Mucosa of descending colon (tissue), 3 donors: ENCODE data around the gene MMP10. TPM values are rescaled to one million over a fixed set of nuclear protein-coding genes. Genes with fewer than 3 reads are reported as not detected.

ENCODE experiments used
- ATAC-seq: fragments of 200-7000 bp; cut with Tn5 transposase; one replicate; pipeline ENCODE4 v1.9.1; 2020; ENCODE audit warnings: mild to moderate bottlenecking, moderate library complexity
- DNase-seq, 3 donors: peaks; one replicate each; pipeline ENCODE4 v3.0.0-alpha.2; 2020
- H3K36me3 ChIP-seq: fragments of 200-600 bp; one replicate; pipeline ENCODE4 v1.8.0; 2021; ENCODE audit warnings: low read depth, mild to moderate bottlenecking
- H3K4me1 ChIP-seq: fragments of 200-600 bp; one replicate; pipeline ENCODE4 v1.8.0; 2021; ENCODE audit warnings: low read depth, mild to moderate bottlenecking
- H3K4me3 ChIP-seq: fragments of 200-600 bp; one replicate; pipeline ENCODE4 v1.8.0; 2021; ENCODE audit warnings: mild to moderate bottlenecking
- H3K9me3 ChIP-seq: fragments of 200-600 bp; one replicate; pipeline ENCODE4 v1.8.0; 2021; ENCODE audit warnings: mild to moderate bottlenecking
- CTCF ChIP-seq: fragments of 200-600 bp; IDR thresholded peaks from one replicate; pipeline ENCODE4 v1.8.0; 2022; ENCODE audit warnings: antibody characterized with exemption, mild to moderate bottlenecking
- intact Hi-C, 2 donors: fragments of 100-400 bp; cut with DNase I in 1 of 2; cut with micrococcal nuclease in 1 of 2; formaldehyde crosslinking; loops; one replicate each; pipeline versions ENCODE4 v1.11.0 to v1.11.1; 2022; cut with DNase I, micrococcal nuclease
- total RNA-seq, 3 donors: library from RNA; stranded (reverse); fragmentation: NEBNext Ultra II Directional in 2 of 3; extraction: Animal tissue kit (Norgen Biotek cat#: 25700) in 2 of 3; gene quantifications; one replicate each; pipeline versions ENCODE4 v1.2.1 to v1.2.4, GENCODE V29; 2021 to 2023
- donor health status: DM: no; HTN: no; CAD: no; lungs with moderate emphysema.
- donor health status: DM: no; HTN: no; CAD: no.
- donor health status: DM: no; HTN: yes; CAD: no.

MMP10 gene
- total RNA-seq, 3 donors from 2014 or later: 0.16 TPM; not detected in 2

- Histone ChIP-seq H3K4me1 (no peaks in the 10 kb centered on the region), H3K4me3 (no peak overlapping the region), H3K36me3 (no peaks in the 10 kb centered on the region), H3K9me3 (no peaks in the 10 kb centered on the region)
- no peak for DNase-seq
- intact Hi-C loops: no loop called here
- ATAC-seq: no peak
- no peak for TF ChIP-seq CTCF
Observed at GRCh38 chr11:102783016-102783415, 2.6 kb upstream of the MMP10 start.

GRCh38 chr11:102781676-102782075 is 1.2 kb upstream of the MMP10 start:
- Histone ChIP-seq H3K9me3 (no peaks in the 10 kb centered on the region), H3K4me1 (no peaks in the 10 kb centered on the region), H3K36me3 (no peaks in the 10 kb centered on the region), H3K4me3 (no peak overlapping the region)
- no peak for DNase-seq
- no peak for ATAC-seq
- intact Hi-C loops: no loop called here
- TF ChIP-seq CTCF: no peak

- peak; percentile 55 for ATAC-seq
- no peak for TF ChIP-seq CTCF
Observed at GRCh38 chr11:102776454-102776853, 4.0 kb downstream of the MMP10 start.

GRCh38 chr11:102773386-102773785 is 7.0 kb downstream of the MMP10 start:
- no peaks in the 10 kb centered on the region for H3K4me1 ChIP-seq
- H3K4me3 ChIP-seq: no peak overlapping the region
- intact Hi-C loops: no loop called here
- no peak for TF ChIP-seq CTCF
- DNase-seq: no peak
- H3K9me3 ChIP-seq: no peaks in the 10 kb centered on the region
- ATAC-seq: no peak
- no peaks in the 10 kb centered on the region for H3K36me3 ChIP-seq

More at GRCh38 chr11:102776454-102776853, 4.0 kb downstream of the MMP10 start:
- no peak for DNase-seq
- H3K4me1 ChIP-seq: no peaks in the 10 kb centered on the region
- no peak overlapping the region for H3K4me3 ChIP-seq
- intact Hi-C loops: no loop called here
- H3K36me3 ChIP-seq: no peaks in the 10 kb centered on the region
- H3K9me3 ChIP-seq: no peaks in the 10 kb centered on the region

- Histone ChIP-seq H3K4me1 (no peaks in the 10 kb centered on the region), H3K4me3 (no peak overlapping the region), H3K9me3 (no peaks in the 10 kb centered on the region), H3K36me3 (no peaks in the 10 kb centered on the region)
- TF ChIP-seq CTCF: no peak
- intact Hi-C loops: no loop called here
- DNase-seq (no peak), ATAC-seq (no peak)
Observed at GRCh38 chr11:102771351-102771750, 9.1 kb downstream of the MMP10 start.

- ATAC-seq (no peak), DNase-seq (no peak)
- no peak for TF ChIP-seq CTCF
- Histone ChIP-seq H3K9me3 (no peaks in the 10 kb centered on the region), H3K4me1 (no peaks in the 10 kb centered on the region), H3K4me3 (no peak overlapping the region), H3K36me3 (no peaks in the 10 kb centered on the region)
- intact Hi-C loops: no loop called here
Observed at GRCh38 chr11:102770191-102770590, 10.2 kb downstream of the MMP10 start.
